ENCODE measurements around the gene HTR5A.
"Not testable (repeated sequence)": the region's sequence is repeated elsewhere in the genome, so short reads cannot be mapped to it uniquely, and the experiment has no call there.

The HTR5A gene
- total RNA-seq = 0 reads per million in 2 donors

DNA sequence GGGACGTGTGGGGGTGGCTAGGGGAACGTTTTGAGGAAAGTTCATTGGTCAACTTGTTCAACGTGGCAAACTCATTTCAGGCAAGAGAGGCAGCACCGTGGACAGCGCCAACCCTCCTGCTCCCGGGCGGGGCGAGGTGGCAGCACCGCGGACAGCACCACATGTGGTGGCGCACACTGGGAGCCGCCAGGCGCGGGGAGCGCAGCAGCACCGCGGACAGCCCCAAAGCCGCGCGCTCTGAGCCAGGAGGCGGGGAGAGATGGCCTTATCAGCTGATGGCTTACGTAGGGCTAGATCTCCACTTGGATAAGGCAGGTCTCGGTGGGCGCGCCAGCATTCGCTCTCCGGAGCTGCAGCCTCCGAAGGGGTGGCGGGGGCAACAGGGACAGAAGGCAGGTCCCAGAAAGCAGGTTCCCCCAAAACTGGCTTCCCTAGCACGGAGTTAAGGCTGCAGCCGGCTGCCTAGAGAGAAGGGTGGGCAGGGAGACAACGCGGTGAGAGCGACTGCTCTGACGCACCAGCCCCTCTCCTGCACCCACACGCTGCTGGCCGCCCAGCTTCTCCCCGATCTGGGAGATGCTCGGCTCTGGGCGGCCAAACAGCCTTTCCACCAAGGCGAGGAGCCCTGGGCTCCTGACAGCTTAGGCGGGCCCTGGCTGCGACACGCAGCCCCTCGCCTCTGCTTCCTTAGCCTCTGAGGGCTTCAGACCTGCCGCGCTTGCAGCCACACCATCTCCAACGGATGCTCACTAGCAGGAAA is at the start of gene HTR5A:
Gene HTR5A (plus strand): TSS at position 333 of the 760 bp plus-strand sequence. CDS start 576 bp downstream, outside the sequence.
- DNase-seq = peak; percentile 43

DNA sequence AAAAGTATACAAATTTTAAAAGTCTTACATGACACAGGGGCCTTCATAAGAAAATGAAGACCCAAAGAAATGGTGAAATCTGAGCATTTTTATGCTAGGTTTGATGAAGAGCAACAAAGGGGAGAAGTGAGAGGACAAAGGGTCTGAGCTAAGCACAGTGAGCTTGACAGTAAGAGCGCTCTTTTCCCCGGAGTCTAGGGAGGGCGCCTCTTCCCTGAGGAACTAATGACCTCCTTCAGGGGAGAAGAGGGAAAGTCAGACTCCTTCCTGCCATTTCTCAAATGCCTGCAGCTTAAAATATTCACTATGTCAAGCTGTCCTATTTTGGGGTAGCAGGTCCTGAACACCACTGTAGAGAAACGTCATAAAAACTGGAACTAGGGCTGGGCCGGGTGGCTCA is 49.1 kb upstream of the HTR5A start:
- no peak for DNase-seq

DNA sequence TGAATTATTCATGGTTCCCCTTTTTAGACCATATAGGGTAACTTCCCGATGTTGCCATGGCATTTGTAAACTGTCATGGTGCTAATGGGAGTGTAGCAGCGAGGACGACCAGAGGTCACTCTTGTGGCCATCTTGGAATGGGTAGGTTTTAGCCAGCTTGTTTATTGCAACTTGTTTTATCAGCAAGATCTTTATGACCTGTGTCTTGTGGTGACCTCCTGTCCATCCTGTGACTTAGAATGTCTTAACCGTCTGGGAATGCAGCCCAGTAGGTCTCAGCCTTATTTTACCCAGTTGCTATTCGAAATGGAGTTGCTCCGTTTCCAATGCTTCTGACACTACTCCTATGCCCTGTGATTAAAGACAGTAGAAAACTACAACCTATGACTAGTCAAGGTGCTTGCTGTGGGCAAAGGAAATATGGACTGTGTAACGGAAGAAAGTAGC is 48.4 kb upstream of the HTR5A start:
- DNase-seq = no peak

DNA sequence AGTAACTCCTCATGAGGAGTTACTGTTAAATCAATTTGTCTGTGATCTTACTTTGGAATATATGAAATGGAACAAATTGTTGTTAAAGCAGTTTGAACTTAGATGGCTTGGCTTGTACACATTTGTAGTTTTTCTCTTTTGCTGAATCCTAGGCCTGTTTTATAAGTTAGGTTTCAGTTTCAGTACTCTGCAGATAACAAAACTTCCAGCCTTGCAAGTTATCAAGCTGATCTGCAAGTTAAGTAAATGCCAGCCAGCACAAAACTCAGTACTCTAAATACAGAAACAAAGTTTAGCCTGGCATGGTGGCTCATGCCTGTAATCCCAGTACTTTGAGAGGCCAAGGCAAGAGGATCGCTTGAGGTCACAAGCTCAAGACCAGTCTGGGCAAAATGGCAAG is 42.2 kb upstream of the HTR5A start:
- DNase-seq = no peak

DNA sequence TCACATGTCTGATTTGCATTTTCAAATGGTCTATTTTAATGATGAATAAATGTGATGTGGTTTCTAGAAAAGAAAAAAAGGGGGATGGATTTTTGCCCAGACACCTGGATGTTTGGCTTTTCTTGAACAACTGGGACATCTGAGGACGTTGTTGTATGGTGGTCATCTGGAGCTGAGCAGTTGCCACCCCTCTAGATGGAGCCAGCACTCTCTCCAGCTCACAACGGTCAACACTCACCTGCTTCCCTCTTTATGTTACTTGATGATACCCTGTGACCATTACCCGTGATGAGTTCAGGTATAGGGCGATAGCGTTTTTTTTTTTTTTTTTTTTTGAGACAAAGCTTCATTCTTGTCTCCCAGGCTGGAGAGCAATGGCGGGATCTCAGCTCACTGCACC is 37.1 kb upstream of the HTR5A start:
- no peak for DNase-seq

DNA sequence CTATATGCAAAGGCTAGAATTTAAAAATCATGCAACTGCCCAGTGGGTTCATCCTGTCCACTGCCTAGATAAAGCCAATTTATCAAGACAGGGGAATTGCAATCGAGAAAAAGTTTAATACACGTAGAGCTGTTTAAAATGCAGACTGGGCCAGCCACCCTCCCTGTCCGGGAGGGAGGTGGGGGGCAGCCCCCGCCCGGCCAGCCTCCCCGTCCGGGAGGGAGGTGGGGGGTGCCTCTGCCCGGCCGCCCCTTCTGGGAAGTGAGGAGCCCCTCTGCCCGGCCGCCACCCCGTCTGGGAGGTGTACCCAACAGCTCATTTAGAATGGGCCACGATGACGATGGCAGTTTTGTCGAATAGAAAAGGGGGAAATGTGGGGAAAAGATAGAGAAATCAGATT is 35.6 kb upstream of the HTR5A start:
- not testable (repeated sequence) for DNase-seq

DNA sequence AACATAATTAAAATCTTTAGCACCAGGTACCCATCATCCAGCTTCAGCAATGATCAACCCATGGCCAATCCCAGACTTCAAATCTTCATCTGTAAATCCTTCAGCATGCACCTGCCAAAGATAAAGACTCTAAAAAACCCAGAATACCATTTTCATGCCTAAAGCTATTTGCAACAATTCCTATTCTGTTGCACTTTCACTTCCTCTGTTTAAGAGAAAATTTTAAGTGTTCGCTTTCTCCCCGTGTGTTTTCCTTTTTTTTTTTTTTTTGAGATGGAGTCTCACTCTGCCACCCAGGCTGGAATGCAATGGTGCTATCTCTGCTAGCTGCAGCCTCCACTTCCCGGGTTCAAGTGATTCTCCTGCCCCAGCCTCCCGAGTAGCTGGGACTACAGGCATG is 31.8 kb upstream of the HTR5A start:
- DNase-seq = no peak

DNA sequence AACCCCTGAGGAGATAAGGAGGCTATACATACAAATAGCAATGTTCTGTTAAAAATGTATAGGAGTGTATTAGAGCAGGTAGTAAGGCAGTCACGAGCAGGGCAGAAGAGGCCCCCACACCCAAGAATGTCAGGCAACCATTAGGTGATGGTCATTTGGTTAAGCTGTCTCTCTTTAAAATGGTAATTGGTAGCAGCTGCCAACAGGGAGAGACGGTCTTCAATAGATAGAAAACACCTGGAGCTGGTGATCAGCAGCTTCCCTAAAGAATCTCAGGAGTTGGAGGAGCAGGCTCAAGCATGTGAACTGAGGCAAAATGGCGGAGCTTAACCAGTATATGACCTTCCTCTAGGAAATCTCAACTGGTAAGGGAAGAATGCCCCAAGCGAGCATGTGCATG is 26.4 kb upstream of the HTR5A start:
- no peak for DNase-seq

DNA sequence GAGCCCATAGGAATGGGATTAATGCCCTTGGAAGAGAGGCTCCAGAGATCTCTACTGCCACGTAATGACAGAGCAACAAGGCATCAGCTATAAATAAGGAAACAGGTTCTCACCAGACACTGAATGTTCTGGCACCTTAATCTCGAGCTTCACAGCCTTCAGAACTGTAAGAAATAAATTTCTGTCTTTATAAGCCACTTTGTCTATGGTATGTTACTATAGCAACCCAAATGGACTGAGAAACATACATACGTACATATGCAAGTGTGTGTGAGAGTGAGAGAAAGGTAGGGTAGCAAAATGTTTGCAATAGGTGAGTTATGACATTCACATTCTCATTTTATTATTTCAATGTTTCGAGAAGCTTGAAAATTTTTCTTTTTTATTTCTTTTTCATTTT is 22.1 kb upstream of the HTR5A start:
- no peak for DNase-seq

DNA sequence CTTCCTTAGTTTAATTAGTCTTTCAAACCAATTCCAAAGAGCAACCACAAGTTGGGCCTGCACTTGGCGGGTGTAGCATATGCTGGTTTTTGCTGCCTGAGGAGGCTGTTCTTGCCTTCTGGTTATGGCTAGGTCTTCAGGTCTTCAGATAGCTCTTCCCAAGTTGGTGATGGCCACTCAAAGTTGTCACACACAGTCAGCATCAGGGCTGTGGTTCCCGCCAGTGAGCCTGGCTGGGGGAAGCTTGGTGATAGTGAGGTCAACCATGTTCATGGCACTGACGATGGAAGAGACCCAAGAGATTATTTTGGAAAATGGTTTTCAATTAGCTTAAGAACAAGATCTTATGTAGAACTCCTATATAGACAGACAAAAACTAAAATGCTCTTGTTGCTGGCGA is 18.8 kb upstream of the HTR5A start:
- no peak for DNase-seq

DNA sequence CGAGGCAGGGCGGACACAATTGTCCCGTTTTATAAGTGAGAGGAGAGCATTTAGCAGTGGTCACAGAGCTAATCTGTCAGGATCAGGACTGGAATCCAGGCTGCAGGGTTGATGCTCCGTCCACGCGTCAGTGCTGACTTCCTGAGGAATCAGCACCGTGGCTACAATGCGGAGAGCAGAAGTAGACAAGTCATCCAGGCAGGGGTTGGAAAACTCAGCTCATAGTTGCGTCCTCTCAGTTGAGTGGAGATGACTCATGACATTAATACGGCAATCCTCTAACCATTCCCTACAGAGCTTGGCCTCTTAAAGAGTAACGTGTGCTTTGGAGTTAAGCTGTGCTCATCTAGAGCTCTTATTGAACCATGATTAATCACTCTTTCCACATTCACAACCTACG is 17.1 kb upstream of the HTR5A start:
- no peak for DNase-seq

DNA sequence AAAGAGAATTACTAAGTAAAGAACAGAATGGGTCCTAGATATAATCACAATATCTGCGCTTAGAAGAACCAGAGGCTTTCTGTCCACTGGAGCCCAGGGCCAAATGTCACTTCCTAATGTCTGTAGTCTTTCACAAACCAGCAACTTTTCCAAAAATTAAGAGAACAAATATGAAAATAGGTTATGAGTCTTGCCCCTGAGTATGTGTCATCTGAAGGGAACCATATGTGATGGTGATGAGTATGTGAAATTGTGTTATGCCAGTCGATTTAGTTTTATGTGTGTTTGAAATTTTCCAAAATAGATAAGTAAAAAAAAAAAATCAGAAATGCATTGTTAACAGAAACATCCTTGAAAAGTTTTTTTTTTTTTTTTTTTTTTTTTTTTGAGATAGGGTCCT is 15.4 kb upstream of the HTR5A start:
- no peak for DNase-seq

DNA sequence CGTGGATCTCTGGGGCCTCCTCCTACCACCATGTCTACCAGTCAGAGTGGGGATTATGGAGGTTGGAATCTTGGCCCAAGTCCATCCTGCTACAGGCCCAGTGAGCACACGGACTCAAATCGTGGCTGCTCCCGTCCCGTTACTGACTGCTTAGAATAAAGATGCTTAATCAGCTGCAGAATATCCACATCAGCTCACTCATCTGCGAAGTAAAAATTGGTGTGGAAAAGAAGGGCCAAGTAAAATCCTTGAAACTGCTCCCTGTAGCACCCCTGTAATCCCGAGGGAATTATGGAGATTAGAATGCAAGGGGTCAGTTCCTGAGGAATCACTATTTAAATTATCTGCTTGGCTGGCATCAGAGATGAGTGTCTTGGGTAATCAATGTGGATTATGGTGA is 13.0 kb upstream of the HTR5A start:
- DNase-seq = no peak

DNA sequence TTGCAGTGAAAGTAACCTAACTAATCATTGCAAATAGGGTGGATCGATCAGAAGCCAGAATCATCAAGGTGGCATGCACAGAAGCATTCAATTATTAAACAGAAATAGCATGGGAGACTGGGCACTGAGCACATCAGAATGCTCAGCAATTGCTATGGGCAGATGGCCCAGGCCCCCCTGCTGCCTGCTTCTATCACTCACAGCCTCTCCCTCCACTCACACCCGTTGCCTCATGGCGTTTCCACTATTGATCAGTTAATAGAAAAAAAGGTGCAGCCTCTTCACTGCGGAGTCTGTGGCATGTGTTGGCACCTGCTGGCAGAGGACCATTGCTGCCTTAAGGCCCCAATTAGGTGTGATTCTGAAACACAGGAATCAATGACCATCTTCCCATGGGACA is 11.2 kb upstream of the HTR5A start:
- no peak for DNase-seq

DNA sequence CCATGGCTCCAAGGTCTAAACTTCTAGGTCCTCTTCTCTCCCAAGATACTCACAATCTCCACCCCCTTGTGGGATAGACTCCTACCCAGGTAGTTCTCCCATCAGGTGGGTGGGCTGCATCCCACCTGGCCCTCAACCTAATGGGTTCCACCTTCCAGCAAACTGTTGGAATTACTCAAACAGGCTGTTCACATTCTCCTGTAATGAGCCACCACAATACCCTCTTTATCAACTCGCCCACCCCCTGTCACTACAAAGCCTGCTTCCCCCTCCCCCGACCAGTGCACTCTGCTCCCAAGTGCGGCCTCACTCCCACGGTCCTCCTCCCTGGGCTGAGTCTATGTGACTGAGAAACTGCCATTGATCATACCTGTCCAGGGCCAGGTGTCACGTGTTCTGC is 10.4 kb upstream of the HTR5A start:
- DNase-seq = no peak

DNA sequence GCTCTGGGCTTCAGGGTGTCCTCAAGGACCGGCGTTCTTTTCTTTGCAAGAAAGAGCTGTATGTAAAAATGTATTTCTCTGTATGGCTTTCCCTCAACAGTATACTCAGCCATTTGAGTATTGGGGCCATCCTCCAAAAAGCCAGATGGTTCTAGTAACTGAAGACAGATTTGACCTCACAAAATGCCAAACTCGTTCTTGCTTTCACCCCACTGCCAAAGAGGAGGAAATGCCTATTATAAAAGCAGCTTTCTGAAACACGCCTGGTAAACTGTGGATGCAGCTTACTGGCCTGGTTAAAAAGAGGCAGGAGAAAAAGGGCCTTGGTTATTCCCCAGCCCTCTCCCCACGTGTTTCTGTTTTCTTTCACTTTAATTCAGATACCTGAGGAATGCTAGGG is 7.7 kb upstream of the HTR5A start:
- DNase-seq = no peak

DNA sequence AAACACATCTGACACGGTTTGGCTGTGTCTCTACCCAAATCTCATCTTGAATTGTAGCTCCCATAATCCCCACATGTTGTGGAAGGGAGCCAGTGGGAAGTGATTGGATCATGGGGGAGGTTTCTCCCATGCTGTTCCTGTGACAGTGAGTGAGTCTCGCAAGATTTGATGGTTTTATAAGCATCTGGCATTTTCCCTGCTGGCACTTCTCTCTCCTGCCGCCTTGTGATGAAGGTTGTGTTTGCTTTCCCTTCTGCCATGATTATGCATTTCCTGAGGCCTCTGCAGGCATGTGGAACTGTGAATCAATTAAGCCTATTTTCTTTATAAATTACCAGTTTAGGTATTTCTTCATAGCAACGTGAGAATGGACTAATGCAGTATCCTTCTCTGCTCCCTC is 5.9 kb upstream of the HTR5A start:
- DNase-seq = no peak

DNA sequence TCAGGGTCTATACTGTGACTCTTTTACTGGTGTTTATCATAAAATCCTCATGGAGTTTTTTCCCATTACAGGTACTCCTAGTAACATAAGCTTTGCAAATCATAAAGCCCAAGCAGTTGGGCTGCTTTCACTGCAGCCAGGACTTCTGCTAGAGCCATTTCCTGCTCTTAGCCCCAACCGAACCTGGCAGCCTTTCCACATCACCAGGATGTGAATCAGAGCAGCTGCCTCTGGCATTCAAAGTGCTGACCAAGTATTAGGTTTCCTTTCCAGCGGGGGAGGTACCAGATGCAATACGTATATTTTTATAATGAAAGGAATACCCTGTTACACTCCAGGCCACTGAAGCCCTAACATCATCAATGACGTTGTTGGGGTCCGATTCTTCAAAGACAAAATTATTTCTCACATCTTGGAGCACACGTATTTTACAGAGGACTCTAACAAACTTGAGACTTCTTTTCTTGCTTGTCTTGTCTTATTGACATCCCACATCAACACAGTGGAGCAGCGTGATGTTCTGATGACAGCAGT is 3.6 kb upstream of the HTR5A start:
- no peak for DNase-seq

DNA sequence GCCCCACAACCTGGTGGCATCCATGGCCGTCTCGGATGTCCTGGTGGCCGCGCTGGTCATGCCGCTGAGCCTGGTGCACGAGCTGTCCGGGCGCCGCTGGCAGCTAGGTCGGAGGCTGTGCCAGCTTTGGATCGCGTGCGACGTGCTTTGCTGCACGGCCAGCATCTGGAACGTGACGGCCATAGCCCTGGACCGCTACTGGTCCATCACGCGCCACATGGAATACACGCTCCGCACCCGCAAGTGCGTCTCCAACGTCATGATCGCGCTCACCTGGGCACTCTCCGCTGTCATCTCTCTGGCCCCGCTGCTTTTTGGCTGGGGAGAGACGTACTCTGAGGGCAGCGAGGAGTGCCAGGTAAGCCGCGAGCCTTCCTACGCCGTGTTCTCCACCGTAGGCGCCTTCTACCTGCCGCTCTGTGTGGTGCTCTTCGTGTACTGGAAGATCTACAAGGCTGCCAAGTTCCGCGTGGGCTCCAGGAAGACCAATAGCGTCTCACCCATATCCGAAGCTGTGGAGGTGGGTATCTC is 1.1 kb downstream of the HTR5A start:
- DNase-seq = no peak

DNA sequence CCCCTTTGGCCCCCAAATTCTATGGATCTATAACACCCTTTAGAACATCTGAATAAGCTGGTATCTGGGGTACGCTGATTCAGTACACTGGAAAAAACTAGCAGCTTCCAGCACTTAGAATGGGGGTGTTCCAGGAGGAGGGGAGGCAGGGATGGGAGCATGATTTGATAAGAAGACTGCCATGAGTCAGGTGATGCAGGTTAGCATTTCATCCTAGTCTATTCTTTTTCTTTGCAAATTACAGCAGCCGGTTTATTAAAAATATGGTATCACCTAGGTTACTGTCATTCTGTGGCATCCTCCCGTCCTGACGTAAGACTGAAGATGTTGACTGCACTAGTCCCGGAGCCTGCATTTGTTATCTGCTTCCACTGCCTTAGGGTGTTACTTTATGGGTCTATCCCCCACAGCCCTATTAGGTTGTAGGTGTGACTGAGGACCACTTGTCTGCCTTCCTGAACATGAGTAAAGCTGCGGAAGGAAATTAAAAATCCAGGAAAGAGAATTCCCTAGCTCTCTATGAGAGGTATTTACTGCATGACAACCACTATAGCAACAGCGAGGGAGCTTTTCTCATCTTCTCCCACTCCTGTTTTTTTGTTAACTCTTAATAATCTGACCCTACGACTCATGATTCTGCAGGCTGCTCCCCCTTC is 1.9 kb downstream of the HTR5A start:
- DNase-seq = no peak

DNA sequence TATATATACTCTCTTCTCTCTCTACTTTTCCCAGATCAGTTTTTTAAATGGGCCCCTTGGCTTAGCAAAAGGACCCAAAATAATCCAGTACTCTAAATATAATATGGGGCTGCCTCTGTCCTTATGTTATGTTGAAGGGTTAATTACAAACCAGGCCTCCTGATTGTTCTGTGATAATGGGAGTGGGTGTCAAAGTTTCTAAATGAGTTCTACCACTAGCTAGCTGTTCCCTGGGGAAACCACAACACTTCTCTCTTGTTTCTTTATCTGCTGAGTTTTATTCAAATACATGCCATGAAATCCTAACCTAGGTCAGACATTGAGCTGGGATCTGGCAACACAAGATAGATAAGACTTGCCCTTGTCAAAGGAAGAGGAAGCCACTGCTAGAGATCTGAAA is 3.8 kb downstream of the HTR5A start:
- no peak for DNase-seq

DNA sequence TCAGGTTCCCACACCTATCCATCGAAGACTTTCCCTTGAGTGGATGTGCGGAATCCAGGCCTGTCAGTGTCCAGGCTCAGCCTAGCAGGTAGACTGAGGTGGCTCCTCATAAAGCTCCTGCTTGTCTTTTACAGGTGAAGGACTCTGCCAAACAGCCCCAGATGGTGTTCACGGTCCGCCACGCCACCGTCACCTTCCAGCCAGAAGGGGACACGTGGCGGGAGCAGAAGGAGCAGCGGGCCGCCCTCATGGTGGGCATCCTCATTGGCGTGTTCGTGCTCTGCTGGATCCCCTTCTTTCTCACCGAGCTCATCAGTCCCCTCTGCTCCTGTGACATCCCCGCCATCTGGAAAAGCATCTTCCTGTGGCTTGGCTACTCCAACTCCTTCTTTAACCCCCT is 13.9 kb downstream of the HTR5A start:
- no peak for DNase-seq

DNA sequence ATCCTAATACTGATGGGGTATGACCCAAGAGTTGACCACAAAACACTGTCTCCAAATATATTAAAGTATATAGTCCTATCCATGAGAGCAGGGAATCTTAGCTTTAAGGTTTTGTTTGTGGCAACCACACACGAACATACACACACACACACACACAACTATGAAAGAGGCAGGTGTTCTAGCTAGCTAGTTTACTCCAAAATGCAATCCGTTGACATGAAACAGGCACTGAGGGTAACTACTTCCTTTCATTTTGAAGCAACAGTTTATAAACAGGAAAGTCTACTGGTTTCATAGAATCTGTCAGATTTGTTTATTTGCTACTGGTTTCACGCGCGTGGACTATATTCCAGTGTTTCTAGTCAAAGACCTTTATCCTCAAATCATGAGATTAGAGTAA is 14.8 kb downstream of the HTR5A start:
- no peak for DNase-seq

DNA sequence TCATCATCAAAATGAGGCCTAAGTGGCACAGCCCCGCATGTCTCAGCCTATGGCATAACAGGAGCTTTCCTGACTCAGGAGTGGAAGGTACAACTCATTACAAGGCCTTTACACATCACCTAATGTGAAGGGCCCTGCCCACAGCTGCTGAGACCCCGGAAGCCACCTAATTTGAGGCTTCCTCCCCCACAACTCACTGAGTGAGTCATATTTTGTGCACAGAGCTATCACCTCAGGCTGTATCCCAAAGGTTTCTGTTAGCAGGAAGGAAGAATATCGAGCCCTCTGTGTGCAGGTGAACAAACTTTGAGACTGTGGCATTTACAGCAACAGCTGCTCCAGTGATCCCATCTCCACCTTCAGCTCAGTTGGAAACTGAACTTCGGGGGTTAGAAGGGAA is 20.6 kb downstream of the HTR5A start:
- DNase-seq = no peak
